HG03378 (cell line): ENCODE data around the gene ACOT9.
"Not testable (repeated sequence)": the region's sequence is repeated elsewhere in the genome, so short reads cannot be mapped to it uniquely, and the experiment has no call there.

Source experiments
- ATAC-seq: cut with Tn5 transposase; IDR thresholded peaks from one replicate; pipeline ENCODE4 v1.9.1; 2021; ENCODE audit warnings: mild to moderate bottlenecking, moderate library complexity; ENCODE audit not compliant: unreplicated experiment

ACOT9 gene

DNA sequence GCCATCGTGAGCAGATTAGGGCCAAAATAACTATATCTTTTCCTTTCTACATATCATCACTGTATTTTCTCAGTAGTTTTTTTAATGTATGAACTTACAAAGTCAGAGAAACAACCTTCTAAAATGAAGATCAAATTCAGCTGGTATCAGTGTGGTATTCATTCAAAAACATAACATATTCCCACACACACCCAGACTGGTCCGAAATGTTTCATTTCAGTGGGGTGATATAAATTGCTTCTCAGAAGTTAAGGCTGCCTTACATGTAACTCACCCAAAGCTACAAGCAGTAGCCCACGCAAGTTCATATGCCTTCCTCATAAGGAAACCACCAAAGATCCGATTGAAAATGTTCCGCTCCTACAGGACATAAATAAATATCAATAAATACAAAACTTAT lies 37.8 kb downstream of the ACOT9 start:
- no peak for ATAC-seq

DNA sequence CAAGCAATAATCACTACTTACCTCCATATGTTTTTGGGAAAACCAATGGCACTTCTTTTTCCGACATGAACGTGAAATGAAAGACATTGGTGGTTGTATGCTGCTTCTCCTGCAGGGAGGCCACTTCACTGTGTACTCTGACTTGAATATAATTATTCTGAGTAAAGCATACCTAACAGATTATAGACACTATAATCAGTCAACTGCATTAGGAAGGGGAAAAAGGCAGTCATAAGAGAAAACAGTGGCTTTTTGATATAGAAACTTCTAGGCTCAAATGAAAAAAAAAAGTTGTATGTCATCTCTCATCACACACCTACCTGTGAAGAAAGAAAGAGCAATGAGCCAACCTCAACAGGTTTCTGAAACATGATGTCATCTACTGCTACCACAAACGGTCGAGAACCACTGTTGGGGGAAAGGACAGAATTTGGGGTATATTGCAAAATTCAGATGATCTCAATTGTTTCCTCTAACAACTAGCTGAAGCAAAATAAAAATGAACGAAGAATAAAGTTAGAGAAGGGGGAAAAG lies 38.3 kb downstream of the ACOT9 start:
- ATAC-seq: no peak

DNA sequence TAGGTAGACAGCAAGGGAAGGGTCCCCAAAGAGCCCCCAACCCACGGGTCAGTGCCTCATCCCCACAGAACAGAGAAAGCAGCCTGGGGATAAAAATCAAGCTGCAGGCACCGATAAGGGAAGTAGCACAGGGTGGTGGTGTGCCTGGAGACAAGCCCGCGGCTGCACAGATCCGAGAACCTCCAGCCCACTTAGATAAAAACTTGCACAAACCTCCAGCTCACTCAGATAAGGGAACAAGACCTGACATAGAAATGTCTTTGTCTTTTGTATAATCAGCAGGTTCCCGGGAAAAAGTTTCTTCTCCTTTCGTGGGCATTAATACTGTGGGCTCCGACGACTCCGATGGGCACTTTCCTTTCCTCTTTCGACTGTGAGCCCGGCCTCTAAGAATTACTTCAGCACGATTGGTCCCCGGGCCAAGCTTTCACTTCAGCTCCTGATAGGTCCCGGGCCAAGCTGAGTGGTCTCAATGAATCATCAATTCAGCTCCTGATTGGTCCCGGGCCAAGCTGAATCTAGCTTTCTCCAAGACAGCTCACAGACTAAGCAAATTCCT lies 43.4 kb downstream of the ACOT9 start:
- peak; percentile 72 for ATAC-seq

DNA sequence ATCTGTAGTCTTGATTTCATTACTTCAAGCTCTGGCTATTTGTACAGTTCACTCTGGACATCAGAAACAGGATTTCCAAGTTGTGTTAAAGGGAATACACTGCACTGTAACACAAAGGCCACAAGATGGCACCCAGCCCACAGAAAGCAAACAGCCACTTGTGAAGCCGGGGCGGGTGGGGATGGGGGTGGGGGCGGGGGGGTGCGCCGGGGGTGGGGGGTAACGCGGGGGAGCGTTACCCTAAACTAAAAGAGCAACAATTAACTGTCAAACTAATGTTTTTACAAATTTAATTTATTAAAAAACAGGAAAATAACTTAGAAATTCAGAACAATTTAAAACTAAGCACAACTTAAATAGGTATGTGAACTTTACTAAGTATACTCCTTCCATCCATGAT lies 48.5 kb downstream of the ACOT9 start:
- ATAC-seq: no peak

DNA sequence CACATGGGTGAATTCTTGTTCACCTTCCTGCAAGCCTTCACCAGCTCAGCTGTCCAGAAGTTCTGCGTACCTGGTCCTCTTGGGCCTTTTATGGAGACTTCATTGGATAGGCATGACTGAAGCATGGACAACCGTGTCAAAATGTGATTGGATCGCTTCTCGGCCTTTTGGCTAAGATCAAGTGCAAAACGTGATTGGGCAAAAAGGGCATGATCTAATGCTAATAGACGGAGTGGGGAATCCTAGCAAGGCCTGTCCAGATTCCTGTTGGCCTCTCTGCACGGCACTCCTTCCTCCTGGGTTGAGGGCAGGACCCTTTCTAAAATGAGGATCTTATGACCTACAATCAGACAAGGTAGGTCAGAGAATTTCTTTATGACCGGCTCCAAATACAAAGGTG lies 50.9 kb downstream of the ACOT9 start:
- ATAC-seq: no peak

DNA sequence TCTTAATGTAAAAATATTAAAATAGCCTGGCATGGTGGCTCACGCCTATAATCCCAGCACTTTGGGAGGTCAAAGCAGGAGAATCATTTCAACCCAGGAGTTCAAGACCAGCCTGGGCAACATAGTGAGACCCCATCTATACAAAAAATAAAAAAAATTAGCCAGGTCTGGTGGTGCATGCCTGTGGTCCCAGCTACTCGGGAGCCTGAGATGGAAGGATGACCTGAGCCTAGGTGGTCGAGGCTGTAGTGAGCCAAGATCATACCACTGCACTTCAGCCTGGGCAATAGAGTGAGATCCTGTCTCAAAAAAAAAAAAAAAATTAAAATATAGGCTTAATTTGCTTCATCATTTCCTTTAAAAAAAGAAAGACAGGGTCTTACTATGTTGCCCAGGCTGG lies 66.6 kb downstream of the ACOT9 start:
- ATAC-seq: not testable (repeated sequence)

DNA sequence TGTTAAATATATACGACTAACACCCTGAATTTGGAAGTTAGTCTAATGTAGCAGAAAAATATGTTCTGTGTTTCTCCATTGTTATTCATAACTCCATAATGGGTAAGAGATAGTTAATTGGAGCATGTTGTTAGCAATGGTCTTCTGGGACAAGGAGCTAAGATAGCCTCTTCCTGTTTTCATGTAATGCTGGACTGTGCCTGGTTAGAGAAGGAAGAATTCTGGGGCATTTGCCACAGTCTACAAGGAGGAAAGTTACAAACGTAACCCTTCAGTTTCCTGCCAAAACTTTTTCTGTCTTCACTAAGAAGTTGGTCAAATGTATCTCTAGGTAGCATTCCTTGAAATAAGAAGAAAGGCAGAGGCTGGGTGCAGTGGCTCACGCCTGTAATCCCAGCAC lies 70.0 kb downstream of the ACOT9 start:
- no peak for ATAC-seq

DNA sequence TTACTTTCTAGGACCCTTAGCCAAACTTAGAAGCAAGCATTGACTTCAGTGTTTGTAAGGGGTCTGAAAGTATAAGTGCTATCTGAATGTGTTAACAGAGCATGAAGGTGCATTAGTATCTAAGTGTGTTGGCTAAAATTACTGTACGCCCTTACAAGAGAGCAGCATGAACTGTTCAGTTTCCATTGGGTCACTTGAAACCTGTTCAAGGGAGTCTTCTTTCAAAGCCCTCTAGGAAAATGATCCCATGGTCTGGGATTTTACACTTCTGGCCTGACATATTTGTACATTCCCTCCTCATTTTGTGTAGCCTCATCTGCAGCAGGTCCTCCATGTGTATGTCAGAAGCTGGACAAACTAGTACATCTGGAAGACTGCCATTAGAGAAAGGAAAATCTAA lies 72.5 kb downstream of the ACOT9 start:
- ATAC-seq: no peak

DNA sequence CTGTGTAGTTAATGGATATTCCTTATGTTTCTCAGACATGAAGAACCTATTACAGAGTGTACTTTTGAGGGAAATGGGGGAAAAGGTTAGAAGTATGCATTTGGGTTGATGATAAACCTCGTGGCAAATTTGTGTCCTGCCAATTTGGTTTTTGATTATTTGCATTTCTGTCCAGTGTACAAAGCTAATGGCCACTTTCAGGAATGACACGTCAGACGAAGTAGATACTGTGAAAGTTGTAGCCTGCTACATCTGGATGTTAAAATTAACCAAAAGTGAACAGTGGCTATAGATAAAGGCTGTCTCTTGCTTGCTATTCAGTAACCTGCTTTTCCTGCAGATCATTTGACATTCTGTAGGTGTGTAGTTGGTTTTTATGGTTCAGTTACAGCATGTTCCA lies 74.7 kb downstream of the ACOT9 start:
- ATAC-seq: peak; percentile 52

DNA sequence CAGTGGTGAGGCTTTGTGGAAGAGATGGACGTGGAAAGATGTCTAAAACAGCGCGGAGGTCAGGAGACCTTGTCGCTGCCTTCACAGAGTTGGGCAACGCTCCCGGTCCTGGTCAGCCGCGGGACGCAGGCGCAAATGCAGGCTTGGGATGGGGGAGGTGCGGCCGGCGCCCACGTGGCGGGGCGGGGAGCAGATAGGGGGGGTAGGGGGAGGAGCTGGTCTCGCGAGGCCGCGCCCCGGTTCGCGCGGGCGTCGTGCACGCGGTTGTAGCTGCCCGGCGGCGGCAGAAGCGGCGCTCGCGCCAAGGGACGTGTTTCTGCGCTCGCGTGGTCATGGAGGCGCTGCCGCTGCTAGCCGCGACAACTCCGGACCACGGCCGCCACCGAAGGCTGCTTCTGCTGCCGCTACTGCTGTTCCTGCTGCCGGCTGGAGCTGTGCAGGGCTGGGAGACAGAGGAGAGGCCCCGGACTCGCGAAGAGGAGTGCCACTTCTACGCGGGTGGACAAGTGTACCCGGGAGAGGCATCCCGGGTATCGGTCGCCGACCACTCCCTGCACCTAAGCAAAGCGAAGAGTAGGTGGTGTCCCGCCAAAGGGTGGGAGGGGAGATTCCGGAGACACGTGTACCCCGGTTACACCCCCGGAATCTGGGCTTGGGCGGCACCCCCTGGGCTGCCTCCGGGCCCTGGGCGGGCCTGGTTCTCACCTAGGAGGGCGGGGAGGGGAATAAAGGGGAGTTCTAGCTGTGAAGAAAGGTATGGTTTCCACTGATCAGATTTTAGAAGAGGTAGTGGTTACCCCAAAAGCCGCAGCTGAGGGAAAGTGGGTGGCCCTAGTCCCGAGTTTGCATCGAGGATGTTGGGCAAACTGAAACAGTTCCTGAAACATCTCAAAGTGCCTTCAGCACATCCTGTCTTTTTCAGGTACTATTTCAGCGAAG lies 75.6 kb downstream of the ACOT9 start, which contains the start of gene PRDX4:
TSS of gene PRDX4 (plus strand) at position 255 of the 939 bp plus-strand sequence. CDS start at position 333, 78 bp downstream.
- peak; percentile 41 for ATAC-seq

DNA sequence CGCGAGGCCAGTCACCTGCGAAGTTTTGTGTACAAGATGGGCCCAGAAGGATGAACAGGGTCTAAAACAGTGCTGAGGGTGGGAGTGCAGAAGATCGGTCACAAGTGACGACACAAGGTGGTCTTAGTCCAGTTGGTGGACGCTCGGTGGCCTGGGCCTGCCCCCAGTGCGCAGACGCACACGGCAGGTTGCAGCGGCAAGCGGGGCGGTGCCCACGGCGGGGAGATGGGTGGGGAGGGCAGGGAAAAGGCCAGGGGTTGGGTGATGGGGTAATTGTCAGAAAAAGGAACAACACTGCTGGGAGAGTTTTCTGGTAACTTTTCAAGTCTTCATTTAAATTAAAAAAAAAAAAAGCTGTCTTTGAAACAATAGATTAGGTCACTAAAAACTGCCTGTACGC lies 76.8 kb downstream of the ACOT9 start:
- no peak for ATAC-seq

DNA sequence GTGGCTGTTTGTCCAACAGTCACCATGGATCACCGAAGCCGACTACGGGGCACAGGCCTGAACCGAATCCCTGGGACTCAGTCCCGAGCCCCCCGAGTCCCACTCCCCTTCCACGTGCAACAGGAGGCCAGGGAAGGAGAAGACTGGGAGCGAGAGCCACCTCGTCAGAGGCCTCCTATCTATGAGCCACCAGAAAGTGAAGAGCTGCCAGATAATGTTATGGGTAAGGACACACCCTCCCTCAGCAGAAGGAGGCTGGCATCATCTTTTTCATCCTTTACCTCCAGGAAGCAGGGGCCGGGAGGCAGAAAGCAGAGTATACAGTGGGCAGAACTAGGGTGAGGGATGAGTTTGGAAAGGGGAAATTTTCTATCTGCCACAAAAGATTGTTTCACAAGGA lies 78.6 kb downstream of the ACOT9 start:
- no peak for ATAC-seq

DNA sequence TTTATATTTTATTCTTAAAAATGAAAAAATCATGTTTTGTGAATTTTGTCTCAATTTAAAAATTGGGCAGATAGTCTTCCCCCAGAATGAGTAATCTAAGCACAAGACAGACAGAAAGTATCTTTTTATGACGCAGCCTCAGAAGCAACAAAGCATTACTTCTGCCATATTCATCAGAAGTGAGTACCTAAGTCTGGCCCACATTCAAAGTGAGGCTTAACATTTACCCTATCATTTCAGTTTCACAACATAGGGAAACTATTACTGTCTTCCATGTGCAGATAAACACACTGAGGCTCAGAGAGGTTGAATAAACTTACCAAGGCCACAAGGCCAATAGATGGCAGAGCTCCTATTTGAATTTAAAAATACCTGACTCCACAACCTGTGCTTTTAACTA lies 80.2 kb downstream of the ACOT9 start:
- peak; percentile 68 for ATAC-seq

DNA sequence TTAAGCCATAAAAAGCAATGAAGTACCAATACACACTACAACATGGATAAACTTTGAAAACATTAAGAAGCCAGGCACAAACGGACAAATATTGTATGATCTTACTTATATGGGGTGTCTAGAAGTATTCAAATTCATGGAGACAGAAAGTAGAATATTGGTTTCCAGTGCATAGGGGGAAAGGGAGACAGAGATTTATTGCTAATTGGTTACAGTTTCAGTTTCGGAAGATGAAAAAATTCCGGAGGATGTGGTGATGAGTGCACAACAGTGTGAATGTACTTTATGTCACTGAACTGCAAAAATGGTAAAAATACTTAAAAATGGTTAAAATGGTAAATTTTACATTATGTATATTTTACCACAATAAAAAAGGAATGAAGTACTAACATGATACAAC lies 80.9 kb downstream of the ACOT9 start:
- ATAC-seq: peak; percentile 60

DNA sequence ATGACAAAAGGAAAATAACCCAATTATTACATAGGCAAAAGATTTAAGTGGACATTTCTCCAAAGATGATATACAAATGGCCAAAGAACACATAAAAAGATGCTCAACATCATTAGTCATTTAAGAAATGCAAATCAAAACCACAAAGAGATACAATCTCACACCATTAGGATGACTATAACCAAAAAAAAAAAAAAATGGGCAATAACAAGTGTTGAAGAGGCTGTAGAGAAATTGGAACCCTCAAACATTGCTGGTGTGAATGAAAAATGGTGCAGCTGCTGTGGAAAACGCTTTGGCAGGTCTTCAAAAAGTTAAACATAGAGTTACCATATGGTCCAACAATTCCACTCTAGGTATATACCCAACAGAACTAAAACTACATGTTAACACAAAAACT lies 81.4 kb downstream of the ACOT9 start:
- no peak for ATAC-seq

DNA sequence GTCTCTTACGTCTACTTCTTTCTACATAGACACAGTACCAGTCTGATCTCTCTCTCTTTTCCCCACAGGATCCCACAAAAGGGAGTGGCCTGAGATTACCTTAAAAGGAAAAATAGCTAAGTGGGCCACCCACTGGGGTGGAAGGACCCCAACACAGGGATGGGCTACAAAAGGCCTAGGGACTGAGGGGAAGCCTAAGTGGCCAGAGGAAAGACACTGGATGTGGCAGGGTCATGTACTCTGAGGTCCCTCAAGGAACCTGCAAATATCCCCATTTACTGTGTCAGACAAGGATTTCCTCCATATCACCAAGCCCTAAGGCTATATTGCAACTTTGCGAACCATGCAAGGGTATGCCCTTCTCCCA lies 82.3 kb downstream of the ACOT9 start:
- no peak for ATAC-seq

DNA sequence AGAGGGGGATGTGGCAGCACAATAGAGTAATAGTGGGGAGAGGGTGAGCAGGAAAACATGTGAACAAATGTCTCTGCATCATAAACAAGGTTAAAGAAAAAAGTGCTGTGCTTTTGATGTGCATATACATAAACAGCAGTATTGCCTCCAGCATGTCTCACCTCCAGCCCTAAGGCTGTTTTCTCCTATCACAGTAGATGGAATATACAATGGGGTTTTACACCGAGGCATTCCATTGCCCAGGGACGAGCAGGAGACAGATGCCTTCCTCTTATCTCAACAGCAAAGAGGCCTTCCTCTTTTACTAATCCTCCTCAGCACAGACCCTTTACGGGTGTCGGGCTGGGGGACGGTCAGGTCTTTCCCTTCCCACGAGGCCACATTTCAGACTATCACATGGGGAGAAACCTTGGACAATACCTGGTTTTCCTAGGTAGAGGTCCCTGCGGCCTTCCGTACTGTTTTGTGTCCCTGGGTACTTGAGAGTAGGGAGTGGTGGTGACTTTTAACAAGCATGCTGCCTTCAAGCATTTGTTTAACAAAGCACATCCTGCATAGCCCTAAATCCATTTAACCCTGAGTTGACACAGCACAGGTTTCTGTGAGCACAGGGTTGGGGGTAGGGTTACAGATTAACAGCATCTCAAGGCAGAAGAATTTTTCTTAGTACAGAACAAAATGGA lies 82.9 kb downstream of the ACOT9 start:
- ATAC-seq: not testable (repeated sequence)

DNA sequence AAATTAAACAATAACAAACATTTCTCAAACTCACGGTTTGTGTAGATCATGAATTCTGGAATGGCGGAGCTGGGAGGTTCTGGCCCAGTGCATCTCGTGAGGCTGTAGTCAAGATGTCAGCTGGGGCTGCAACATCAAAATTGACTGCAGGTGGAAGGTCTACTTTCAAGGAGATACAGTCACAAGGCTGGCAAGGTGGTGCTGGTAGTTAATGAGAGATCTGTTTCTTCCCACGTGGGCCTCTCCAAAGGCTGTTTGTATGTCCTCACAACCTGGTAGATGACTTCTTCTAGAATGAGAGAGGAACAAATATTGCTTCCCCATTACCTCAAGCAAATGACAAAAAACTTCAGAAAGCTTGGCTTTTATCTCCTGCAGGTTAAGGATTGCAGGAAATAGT lies 83.7 kb downstream of the ACOT9 start:
- no peak for ATAC-seq

DNA sequence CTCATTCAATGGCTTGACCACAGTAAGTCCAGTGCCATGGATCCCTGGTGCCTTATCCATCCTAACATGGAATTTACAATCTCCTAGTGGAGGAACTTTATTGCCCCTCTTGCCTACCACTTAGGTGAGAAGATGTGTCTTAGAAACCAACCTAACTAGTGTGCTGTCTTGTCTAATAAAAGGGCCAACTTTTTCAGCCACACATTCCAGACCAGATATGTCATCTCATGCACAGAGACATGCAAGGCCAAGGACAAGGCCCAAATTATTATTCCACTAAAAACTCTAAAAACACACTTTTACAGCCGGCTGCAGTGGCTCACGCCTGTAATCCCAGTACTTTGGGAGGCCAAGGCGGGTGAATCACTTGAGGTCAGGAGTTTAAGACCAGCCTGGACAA lies 86.4 kb downstream of the ACOT9 start:
- ATAC-seq: no peak

DNA sequence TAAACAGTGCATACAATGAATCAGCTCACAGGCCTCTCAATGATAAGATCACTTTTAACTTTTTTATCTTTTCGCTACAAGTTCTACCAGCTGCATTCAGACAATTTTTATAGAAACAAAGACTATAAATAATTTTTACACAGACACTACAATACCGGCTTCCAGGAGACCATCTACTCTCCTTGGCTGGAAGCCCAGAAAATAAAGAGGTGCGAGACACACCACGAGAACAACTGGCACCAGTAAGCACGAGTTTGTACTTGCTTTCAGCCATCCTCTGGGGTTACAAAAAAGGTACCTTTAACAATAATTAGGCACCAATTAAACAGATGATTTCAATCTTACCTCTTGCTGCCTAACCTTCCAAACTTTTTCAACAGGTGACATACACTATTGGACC lies 87.0 kb downstream of the ACOT9 start:
- ATAC-seq: no peak
